ENCODE measurements around the gene KCTD18.

- TF ChIP-seq CTCF (IDR thresholded peaks at IDR 0.05; ENCODE audit: insufficient read depth, low read length) (no peak), POLR2AphosphoS5 (IDR thresholded peaks at IDR 0.05; ENCODE audit: low read depth) (no peak), GABPA (IDR thresholded peaks at IDR 0.05; ENCODE audit: low read depth) (no peak), REST (IDR thresholded peaks at IDR 0.05; ENCODE audit: insufficient replicate concordance, low read depth) (no peak), SPI1 (IDR thresholded peaks at IDR 0.05; ENCODE audit: borderline replicate concordance, low read depth) (no peak)
Measured at GRCh38 chr2:200453142-200453852, 56.6 kb downstream of the KCTD18 start.

Data from HL-60 (cell line).